ENCODE measurements around the gene CEP126. TPM values are rescaled to one million over a fixed set of nuclear protein-coding genes. Genes with fewer than 3 reads are reported as not detected.
"Not testable (repeated sequence)": the region's sequence is repeated elsewhere in the genome, so short reads cannot be mapped to it uniquely, and the experiment has no call there.

Gene CEP126
- total RNA-seq, 1 donor from 2014 or later = 1.0 TPM

- intact Hi-C loops (cut with micrococcal nuclease) = no loop called here
Observed at GRCh38 chr11:101929294-101929915, 14.6 kb downstream of the CEP126 start.

- intact Hi-C loops (cut with micrococcal nuclease) = no loop called here
Observed at GRCh38 chr11:101931692-101932091, 16.9 kb downstream of the CEP126 start.

- intact Hi-C loops (cut with micrococcal nuclease) = no loop called here
Observed at GRCh38 chr11:101940901-101941520, 26.2 kb downstream of the CEP126 start.

GRCh38 chr11:101944923-101945322, 30.1 kb downstream of the CEP126 start:
- intact Hi-C loops (cut with micrococcal nuclease) = no loop called here

GRCh38 chr11:101945448-101945847, 30.6 kb downstream of the CEP126 start:
- intact Hi-C loops (cut with micrococcal nuclease) = no loop called here

- intact Hi-C loops (cut with micrococcal nuclease) = no loop called here
Observed at GRCh38 chr11:101949680-101950220, 34.9 kb downstream of the CEP126 start.

GRCh38 chr11:101955278-101955677, 40.5 kb downstream of the CEP126 start:
- intact Hi-C loops (cut with micrococcal nuclease) = no loop called here

GRCh38 chr11:101955701-101956100, 40.9 kb downstream of the CEP126 start:
- intact Hi-C loops (cut with micrococcal nuclease) = no loop called here

GRCh38 chr11:101960231-101960630, 45.4 kb downstream of the CEP126 start:
- intact Hi-C loops (cut with micrococcal nuclease) = no loop called here

- intact Hi-C loops (cut with micrococcal nuclease) = not testable (repeated sequence)
Observed at GRCh38 chr11:101964200-101964599, 49.4 kb downstream of the CEP126 start.

- intact Hi-C loops (cut with micrococcal nuclease) = no loop called here
Observed at GRCh38 chr11:101974255-101974654, 59.4 kb downstream of the CEP126 start.

GRCh38 chr11:101974771-101975170, 60.0 kb downstream of the CEP126 start:
- intact Hi-C loops (cut with micrococcal nuclease) = no loop called here

GRCh38 chr11:101975734-101976133, 60.9 kb downstream of the CEP126 start:
- intact Hi-C loops (cut with micrococcal nuclease) = no loop called here

- intact Hi-C loops (cut with micrococcal nuclease) = no loop called here
Observed at GRCh38 chr11:101987370-101987769, 72.6 kb downstream of the CEP126 start.

GRCh38 chr11:101993172-101993571, 78.4 kb downstream of the CEP126 start:
- intact Hi-C loops (cut with micrococcal nuclease) = no loop called here

- intact Hi-C loops (cut with micrococcal nuclease) = not testable (repeated sequence)
Observed at GRCh38 chr11:101994052-101994469, 79.3 kb downstream of the CEP126 start.

- intact Hi-C loops (cut with micrococcal nuclease) = no loop called here
Observed at GRCh38 chr11:101996111-101996510, 81.3 kb downstream of the CEP126 start.

- intact Hi-C loops (cut with micrococcal nuclease) = no loop called here
Observed at GRCh38 chr11:102001657-102002338, 87.0 kb downstream of the CEP126 start.

- intact Hi-C loops (cut with micrococcal nuclease) = no loop called here
Observed at GRCh38 chr11:102004220-102004619, 89.4 kb downstream of the CEP126 start.

GRCh38 chr11:102005306-102005705, 90.5 kb downstream of the CEP126 start:
- intact Hi-C loops (cut with micrococcal nuclease) = no loop called here

GRCh38 chr11:102006835-102007566, 92.2 kb downstream of the CEP126 start:
- intact Hi-C loops (cut with micrococcal nuclease) = no loop called here

All from T-helper 2 cell treated with Interferon-gamma antibody and Interleukin-4, amounts not matched to agents 100 ng/mL and 5 ng/mL, for 36 hours (primary cell).